ENCODE measurements around the gene CACNA1B.
"Not testable (repeated sequence)": the region's sequence is repeated elsewhere in the genome, so short reads cannot be mapped to it uniquely, and the experiment has no call there.

Gene CACNA1B

DNA sequence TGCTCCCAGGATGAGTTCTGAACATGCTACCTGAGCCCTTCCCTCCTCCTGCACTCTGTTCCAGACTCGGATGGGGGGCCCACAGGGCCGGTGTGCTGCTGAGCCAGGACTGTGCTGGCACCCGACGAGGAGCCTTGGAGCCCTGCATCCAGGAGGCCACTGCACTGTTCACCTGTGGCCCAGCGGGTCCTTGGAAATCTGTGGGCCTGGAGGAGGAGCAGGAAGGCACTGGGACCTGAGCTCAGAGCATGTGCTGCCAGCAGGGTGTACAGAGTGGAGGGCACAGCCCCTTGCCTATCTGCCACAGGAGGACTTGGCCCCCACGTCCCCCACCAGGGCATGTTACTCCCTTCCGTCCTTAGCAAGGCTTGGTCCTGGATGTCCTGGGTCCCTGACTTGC is 265.9 kb downstream of the CACNA1B start:
- not testable (repeated sequence) for DNase-seq (ENCODE audit: low read depth)

DNA sequence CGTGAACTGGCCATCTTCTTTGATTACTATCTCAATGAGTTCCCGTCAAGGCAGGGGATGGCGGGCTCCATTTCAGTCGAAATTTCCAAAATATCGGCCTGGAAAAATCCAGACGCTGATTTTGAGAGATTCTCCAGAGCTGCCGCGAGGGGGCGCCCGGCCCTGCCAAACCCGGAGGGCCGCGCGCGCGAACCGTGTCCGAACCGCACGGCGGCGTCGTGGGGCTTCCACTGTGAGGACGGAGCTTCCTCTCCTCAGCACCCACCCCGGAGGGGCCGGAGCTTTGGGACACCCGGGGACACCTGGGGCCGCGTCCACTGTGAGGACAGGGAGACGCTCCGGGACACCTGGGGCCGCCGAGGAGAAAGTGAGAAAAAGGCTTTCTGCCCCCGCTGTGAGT is 270.0 kb downstream of the CACNA1B start:
- DNase-seq (ENCODE audit: low read depth) = peak; percentile 0

DNA sequence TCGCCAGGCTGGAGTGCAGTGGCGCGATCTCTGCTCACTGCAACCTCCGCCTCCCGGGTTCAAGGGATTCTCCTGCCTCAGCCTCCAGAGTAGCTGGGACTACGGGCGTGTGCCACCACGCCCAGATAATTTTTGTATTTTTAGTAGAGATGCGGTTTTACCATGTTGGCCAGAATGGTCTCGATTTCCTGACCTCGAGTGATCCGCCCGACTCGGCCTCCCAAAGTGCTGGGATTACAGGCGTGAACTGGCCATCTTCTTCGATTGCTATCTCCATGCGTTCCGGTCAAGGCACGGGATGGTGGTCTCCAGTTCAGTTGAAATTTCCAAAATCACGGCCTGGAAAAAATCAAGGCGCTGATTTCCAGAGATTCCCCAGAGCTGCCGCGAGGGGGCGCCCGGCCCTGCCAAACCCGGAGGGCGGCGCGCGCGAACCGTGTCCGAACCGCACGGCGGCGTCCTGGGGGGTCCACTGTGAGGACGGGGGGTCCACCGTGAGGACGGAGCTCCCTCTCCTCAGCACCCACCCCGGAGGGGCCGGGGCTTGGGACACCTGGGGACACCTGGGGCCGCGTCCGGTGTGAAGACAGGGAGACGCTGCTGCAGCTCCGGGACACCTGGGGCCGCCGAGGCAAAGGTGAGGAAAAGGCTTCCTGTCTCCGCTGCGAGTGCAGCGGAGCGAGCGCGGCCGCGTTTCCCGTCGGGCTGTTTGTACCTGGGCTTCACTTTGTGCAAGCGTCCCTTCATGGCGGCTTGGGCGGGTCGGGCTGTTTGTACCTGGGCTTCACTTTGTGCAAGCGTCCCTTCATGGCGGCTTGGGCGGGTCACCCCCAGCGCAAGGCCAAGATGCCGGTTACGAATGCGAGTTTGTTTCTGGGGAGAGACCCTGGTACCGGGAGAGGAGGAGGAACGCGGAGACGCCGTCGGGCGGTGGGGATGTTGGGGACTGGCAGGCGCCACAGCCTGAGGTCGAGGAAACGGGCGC is 272.4 kb downstream of the CACNA1B start:
- not testable (repeated sequence) for DNase-seq (ENCODE audit: low read depth)

DNA sequence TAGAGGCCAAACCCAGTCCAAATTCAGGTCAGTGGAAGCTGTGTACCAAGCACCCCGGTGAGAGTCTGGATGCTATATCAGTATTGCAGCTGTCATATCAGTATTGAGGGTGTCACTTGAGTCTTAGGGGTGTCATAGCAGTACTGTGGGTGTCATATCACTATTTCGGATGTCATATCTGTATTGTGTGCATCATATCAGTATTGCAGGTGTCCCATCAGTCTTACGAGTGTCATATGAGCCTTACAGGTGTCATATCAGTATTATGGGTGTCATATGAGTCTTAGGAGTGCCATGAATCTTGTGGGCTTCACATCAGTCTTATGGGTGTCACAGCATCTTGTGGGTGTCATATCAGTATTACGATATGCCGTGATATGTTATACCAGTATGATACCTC is 278.2 kb downstream of the CACNA1B start:
- not testable (repeated sequence) for DNase-seq (ENCODE audit: low read depth)

DNA sequence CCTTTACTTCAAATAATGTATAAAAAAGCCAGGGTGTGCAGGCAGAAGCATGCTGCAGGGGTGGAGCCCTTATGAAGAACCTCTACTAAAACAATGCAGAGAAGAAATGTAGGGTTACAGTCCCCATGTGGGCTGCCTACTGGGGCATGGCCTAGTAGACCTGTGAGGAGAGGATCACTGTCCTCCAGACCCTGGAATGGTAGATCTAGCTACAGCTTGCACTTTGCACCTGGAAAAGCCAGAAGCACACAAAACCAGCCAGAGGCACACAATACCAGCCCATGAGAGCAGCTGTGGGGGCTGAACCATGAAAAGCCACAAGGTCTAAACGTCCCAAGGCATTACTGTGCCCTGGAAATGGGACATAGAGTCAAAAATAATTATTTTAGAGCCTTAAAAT is 289.2 kb downstream of the CACNA1B start:
- not testable (repeated sequence) for DNase-seq (ENCODE audit: low read depth)

Data from stromal cell of bone marrow (primary cell).